Lung microvascular endothelial cell (primary cell): Measurements from ENCODE around the gene PCLAF. TPM values are rescaled to one million over a fixed set of nuclear protein-coding genes. Genes with fewer than 3 reads are reported as not detected.

ENCODE experiments used
- DNase-seq, 2 donors: peaks; one replicate each; pipeline versions ENCODE4 v3.0.0 to v3.0.0-alpha.2; 2010; ENCODE audit warnings: low read depth in 2 of 2
- total RNA-seq: library from RNA; depleted of rRNA; stranded (reverse); fragments of >200 nt; gene quantifications from 2 replicates; pipeline ENCODE4 v1.2.1, GENCODE V29; 2014

Gene PCLAF
- total RNA-seq, 1 donor from 2014 or later, result 4.8 TPM

DNA sequence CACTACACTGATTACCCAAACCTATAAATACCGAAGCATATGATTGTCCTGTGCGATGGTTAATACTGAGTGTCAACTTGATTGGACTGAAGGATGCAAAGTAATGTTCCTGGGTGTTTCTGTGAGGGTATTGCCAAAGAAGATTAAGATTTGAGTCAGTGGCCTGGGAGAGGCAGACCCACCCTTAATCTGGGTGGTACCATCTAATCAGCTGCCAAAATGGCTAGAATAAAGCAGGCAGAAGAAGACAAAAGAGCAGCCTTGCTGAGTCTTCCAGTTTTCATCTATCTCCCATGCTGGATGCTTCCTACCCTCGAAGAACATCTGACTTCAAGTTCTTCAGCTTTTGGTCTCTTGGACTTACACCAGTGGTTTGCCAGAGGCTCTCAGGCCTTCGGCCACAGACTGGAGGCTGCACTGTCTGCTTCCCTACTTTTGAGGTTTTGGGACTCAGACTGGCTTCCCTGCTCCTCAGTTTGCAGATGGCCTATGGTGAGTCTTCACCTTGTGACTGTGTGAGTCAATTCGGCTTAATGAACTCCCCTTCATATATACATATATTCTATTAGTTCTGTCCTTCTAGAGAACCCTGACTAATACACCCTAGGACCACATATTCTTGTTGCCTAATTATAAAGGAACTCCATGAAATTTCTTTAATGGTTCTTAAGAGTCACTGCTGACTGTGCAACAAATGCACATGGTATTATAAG, 56.9 kb downstream of the PCLAF start:
- no peak for DNase-seq

DNA sequence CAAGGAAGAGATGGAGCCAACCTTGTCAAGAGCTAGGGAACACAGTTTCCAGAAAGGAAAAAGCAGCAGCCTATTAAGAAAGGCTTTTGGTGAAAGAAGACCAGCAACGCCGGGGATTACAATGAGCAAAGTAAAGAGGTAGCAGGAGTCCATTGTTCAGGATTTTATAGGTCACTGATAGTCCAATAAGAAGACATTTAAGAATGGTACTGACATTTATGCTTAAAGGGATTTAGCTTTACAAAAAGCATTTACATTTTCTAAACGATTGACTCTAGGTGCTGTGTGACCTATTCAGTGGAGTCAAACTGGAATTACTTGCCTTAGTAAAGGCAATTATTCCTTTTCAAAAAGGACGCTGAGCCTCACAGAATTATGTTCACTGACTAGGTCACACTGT, 66.0 kb downstream of the PCLAF start:
- no peak for DNase-seq

DNA sequence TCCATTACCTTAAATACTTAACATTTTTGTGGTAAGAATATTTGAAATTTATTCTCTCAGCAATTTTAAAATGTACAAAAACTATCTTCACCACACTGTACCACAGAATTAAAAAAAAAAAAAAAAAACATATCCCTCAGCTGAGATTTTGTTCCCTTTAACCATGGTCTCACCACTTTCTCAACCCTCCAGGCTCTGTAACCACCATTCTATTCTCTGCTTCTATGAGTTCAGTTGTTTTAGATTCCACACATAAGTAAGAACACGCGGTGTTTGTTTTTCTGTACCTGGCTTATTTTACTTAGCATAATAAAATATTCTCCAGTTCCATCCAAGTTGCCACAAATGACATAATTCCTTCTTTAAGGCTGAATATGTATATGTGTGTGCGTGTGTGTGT, 66.8 kb downstream of the PCLAF start:
- DNase-seq, result no peak

Other genes starting within 250 kb of the PCLAF start
- under 0.01 and 0.20 TPM in 2 replicates for gene SNX22, start 229.7 kb downstream of the PCLAF start, total RNA-seq
- gene PPIB, start 218.4 kb downstream of the PCLAF start, total RNA-seq, result 579 and 623 TPM in 2 replicates
- gene CSNK1G1, start 25.3 kb downstream of the PCLAF start, total RNA-seq, result 15.0 and 16.1 TPM in 2 replicates
- 7.0 and 10.1 TPM in 2 replicates for gene TRIP4, start 6.4 kb upstream of the PCLAF start, total RNA-seq
- gene ZNF609, start 79.1 kb upstream of the PCLAF start, total RNA-seq, result 11.8 and 19.8 TPM in 2 replicates